ENCODE results near the gene BAK1. TPM values are rescaled to one million over a fixed set of nuclear protein-coding genes. Genes with fewer than 3 reads are reported as not detected.

Gene BAK1
- total and polyA plus RNA-seq, 12 donors = 12.6 to 37.6 (median 18.7) TPM

DNA sequence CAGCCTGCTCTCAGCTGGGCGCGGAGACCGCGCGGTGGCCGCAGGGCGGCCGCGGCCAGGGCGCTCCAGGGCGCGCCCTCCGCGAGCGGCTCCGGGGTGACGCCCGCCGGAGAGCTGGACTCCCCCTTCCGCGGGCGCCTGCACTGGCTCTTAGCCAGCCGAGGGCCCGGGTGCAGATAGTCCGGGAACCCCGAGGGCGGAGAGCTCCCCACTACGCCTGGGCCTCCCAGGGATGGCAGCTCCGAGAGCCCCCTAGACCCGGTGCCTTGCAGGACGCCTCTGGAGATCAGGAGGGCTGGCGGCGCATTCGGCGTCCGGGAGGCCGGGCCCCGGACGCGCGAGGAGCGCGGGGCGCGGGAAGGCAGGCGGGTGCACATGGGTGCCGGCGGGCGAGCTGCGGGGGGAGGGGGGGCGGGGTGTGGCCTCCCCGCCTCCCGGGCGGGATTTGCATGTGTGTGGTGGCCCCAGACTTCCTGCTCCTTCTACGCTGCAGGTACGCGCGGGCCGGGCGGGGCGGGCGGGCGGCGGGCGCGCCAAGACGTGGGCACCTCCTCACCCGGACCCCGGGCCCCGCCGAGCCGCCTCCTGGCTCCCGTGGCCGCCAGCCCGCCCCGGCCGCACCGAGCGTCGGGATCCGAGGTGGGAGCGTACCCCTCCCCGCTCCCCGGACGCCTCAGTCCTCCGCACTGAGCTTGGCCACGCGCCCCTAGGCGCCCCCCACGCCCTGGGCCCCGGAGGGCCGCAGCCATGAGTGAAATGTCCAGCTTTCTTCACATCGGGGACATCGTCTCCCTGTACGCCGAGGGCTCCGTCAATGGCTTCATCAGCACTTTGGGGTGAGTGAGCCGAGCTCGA is 41.0 kb upstream of the BAK1 start, which contains the start of gene ITPR3:
ITPR3 (plus strand) TSS at position 467 of the 855 bp plus-strand sequence; CDS start at position 748, 281 bp downstream.
- Histone ChIP-seq H3K36me3 (peaks cover 0 to 8% (median 0%) of the 10 kb centered on the region in 9 donors), H3K9me3 (no peaks in the 10 kb centered on the region), H3K4me1 (peaks cover 0 to 45% (median 24%) of the 10 kb centered on the region in 9 donors), H3K4me3 (peak within 1 kb of the TSS; percentile 59 to 77 (median 71)), H3K27me3 (peaks cover 0 to 11% (median 8%) of the 10 kb centered on the region in 7 donors), H3K27ac (peak within 1 kb of the TSS; percentile 67 to 97 (median 92))
- ATAC-seq = peak; percentile 41 to 74 (median 60)
- WGBS, 2 donors = 0 to 1% methylated on average over 77 to 98 of the region's 99 CpGs
- intact Hi-C loops (cut with DNase I) = loop anchor here in 2 of 10 donors (5.0 kb wide), 1 partner anchor 34 kb away; no protein-coding TSS in a partner anchor
- peak; percentile 26 to 64 for DNase-seq
- TF ChIP-seq, protein P1, sequence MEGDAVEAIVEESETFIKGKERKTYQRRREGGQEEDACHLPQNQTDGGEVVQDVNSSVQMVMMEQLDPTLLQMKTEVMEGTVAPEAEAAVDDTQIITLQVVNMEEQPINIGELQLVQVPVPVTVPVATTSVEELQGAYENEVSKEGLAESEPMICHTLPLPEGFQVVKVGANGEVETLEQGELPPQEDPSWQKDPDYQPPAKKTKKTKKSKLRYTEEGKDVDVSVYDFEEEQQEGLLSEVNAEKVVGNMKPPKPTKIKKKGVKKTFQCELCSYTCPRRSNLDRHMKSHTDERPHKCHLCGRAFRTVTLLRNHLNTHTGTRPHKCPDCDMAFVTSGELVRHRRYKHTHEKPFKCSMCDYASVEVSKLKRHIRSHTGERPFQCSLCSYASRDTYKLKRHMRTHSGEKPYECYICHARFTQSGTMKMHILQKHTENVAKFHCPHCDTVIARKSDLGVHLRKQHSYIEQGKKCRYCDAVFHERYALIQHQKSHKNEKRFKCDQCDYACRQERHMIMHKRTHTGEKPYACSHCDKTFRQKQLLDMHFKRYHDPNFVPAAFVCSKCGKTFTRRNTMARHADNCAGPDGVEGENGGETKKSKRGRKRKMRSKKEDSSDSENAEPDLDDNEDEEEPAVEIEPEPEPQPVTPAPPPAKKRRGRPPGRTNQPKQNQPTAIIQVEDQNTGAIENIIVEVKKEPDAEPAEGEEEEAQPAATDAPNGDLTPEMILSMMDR (IDR thresholded peaks at IDR 0.05) = no peak

DNA sequence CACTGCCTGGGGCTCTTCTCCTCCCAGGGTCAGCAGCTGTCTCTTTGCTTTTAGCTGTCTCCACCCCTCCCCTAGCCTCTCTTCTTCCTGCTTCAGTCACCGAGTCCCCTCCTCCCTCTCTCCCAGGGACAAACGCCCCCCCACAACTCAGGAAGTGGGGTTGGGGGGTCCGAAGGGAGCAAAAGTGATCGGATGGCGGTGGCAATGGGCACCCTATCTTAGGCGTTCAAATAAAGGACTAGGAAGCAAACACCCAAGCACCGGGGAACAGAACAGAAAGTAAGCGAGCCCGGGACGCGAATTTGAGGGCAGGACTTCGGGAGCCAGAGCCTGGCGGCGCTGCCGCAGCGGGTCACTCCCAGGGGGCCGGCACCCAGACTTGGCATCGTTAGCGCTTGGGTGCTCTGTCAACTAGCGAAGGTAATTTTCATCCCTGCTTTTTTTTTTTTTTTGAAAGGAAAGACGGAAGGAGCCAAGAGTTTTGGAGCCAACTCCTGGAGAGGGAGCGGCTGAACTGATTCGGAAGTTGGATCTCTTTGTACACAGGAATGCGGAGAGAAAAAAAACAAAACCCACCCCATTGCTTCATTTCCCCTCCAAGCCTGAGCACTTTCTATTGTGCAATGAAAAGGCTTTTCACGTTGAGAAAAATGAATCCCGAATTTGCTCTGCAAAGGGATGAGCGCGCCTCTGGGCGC is 40.2 kb upstream of the BAK1 start:
- Histone ChIP-seq H3K27me3 (peaks cover 0 to 11% (median 8%) of the 10 kb centered on the region in 7 donors), H3K36me3 (peaks cover 0 to 8% (median 0%) of the 10 kb centered on the region in 9 donors), H3K27ac (peak overlapping the region; percentile 67 to 97 (median 92)), H3K4me3 (peak overlapping the region; percentile 59 to 77 (median 71)), H3K4me1 (peaks cover 0 to 45% (median 24%) of the 10 kb centered on the region in 9 donors), H3K9me3 (no peaks in the 10 kb centered on the region)
- intact Hi-C loops (cut with DNase I) = loop anchor here in 2 of 10 donors (5.0 kb wide), 1 partner anchor 33 kb away; no protein-coding TSS in a partner anchor
- DNase-seq = peak; percentile 30 to 39
- peak; percentile 19 to 69 (median 56) for ATAC-seq
- WGBS, 2 donors = 2% methylated on average over 29 of the region's 29 CpGs
- TF ChIP-seq, protein P1 (IDR thresholded peaks at IDR 0.05) = no peak

DNA sequence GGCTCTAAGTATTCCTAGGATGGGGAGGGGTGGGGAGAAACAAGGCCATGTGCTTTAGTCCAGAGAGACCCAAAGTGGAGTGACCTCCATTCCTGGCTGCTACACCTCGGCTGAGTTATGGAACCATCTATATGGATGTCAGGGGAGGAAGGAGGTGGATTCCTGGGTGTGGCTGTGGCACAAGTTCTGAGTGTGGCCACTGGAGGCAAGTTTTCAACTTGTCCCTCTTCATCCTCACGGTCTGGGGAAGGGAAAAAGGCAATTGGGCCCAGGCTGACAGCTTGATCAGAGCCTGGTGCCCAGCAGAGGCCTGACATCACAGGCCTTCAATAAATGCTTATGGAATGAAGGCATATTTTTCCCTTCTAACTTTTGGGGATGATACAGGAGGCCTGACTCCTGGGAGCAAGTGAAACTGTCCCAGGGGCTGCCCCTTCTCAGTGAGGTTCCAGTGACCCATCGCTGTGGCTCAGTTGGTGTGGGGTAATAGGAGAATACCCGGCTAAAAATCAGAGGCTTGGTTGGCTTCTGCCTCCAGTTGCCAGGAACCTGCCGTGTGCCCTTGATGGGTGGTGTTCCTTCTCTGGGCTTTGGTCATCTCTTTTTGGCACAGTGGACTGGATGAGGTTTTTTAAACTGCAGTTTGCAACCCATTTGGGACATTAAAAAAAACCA is 39.2 kb upstream of the BAK1 start:
- no peak for ATAC-seq
- TF ChIP-seq, protein P1 (IDR thresholded peaks at IDR 0.05) = no peak
- intact Hi-C loops (cut with DNase I) = no loop called here
- H3K4me3 ChIP-seq = peak overlapping the region in 3 of 10 donors; percentile 60 to 76 (median 70)
- DNase-seq = no peak
- H3K27ac ChIP-seq = peak overlapping the region in 9 of 10 donors; percentile 86 to 97 (median 93)
- peaks cover 0 to 4% (median 0%) of the 10 kb centered on the region in 9 donors for H3K36me3 ChIP-seq
- H3K27me3 ChIP-seq = peaks cover 0 to 11% (median 8%) of the 10 kb centered on the region in 7 donors
- WGBS, 2 donors = 47 to 61% methylated on average over 5 of the region's 5 CpGs
- H3K4me1 ChIP-seq = peaks cover 0 to 41% (median 24%) of the 10 kb centered on the region in 9 donors
- no peaks in the 10 kb centered on the region for H3K9me3 ChIP-seq

Data from heart right ventricle (tissue), 16 donors.